BJ (cell line): ENCODE data around the gene PDE1C. TPM values are rescaled to one million over a fixed set of nuclear protein-coding genes. Genes with fewer than 3 reads are reported as not detected.

Experiments used
- CTCF ChIA-PET: fragments of 350-600 bp; formaldehyde crosslinking; extraction: SDS; loops from one replicate; lab custom pipeline; 2021; ENCODE audit warnings: antibody characterized with exemption, inconsistent platforms; lab: Yijun Ruan, JAX
- POLR2A ChIA-PET: fragments of 300-600 bp; sonication (Branson Sonifier 250); formaldehyde crosslinking; extraction: SDS; loops from one replicate; lab custom pipeline; 2021; ENCODE audit warnings: antibody characterized with exemption; lab: Charles Lee
- DNase-seq: peaks from one replicate; pipeline ENCODE4 v3.0.0-alpha.2; 2011; ENCODE audit warnings: low read depth
- H3K27me3 ChIP-seq: 2 replicates; pipeline ENCODE4 v1.6.0; 2011; ENCODE audit warnings: low read length; ENCODE audit not compliant: control insufficient read depth, insufficient read depth
- H3K36me3 ChIP-seq: 2 replicates; pipeline ENCODE4 v1.5.1; 2011; ENCODE audit warnings: low read length; ENCODE audit not compliant: control insufficient read depth, insufficient read depth
- H3K4me3 ChIP-seq: 2 replicates; pipeline ENCODE4 v1.5.1; 2011; ENCODE audit warnings: low read depth, mild to moderate bottlenecking, control low read depth, low read length
- polyA plus RNA-seq: library from polyadenylated mRNA; depleted of rRNA; stranded (reverse); fragments of >200 nt; gene quantifications from 2 replicates; pipeline ENCODE4 v1.2.3, GENCODE V29; 2011
- TF ChIP-seq, protein P1 (sequence below): IDR thresholded peaks from 2 replicates; pipeline ENCODE4 v1.5.1; 2011; ENCODE audit warnings: low read depth, mild to moderate bottlenecking, control low read depth, inconsistent platforms, low read length, moderate library complexity; ENCODE audit not compliant: insufficient read depth

PDE1C gene
- polyA plus RNA-seq, 1 experiment = 19.6 TPM

DNA sequence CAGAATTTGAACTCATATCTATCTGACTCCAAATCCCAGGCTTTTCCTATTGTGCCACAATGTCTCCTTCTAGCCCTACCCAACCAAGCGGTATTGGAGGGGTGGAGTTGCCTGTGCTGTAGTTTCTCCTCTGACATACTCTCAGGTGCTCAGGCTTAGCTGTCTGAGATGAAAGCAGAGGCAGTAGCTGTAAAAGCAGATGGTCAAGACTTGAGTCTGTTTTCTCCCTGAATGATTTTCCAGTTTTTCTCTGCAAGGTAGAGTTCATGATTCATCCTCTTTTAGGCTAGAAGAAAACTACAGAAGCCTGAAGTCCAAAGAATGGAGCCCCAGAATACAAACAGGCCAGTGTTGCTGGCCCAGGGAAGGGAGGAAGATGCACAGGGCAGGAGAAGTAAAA, 130.0 kb downstream of the PDE1C start:
- no peak for DNase-seq
- ChIA-PET CTCF (interaction anchor here (0.6 to 1.2 kb wide), 4 partner anchors 12 to 157 kb away, joined by 3 read pairs; no protein-coding TSS in a partner anchor), POLR2A (interaction anchor here (0.6 kb wide), 1 partner anchor 1888 kb away, joined by 3 read pairs; no protein-coding TSS in a partner anchor)
- H3K27me3 ChIP-seq = no peaks in the 10 kb centered on the region
- H3K36me3 ChIP-seq = no peaks in the 10 kb centered on the region
- TF ChIP-seq, protein P1, sequence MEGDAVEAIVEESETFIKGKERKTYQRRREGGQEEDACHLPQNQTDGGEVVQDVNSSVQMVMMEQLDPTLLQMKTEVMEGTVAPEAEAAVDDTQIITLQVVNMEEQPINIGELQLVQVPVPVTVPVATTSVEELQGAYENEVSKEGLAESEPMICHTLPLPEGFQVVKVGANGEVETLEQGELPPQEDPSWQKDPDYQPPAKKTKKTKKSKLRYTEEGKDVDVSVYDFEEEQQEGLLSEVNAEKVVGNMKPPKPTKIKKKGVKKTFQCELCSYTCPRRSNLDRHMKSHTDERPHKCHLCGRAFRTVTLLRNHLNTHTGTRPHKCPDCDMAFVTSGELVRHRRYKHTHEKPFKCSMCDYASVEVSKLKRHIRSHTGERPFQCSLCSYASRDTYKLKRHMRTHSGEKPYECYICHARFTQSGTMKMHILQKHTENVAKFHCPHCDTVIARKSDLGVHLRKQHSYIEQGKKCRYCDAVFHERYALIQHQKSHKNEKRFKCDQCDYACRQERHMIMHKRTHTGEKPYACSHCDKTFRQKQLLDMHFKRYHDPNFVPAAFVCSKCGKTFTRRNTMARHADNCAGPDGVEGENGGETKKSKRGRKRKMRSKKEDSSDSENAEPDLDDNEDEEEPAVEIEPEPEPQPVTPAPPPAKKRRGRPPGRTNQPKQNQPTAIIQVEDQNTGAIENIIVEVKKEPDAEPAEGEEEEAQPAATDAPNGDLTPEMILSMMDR = no peak
- H3K4me3 ChIP-seq = no peak overlapping the region

DNA sequence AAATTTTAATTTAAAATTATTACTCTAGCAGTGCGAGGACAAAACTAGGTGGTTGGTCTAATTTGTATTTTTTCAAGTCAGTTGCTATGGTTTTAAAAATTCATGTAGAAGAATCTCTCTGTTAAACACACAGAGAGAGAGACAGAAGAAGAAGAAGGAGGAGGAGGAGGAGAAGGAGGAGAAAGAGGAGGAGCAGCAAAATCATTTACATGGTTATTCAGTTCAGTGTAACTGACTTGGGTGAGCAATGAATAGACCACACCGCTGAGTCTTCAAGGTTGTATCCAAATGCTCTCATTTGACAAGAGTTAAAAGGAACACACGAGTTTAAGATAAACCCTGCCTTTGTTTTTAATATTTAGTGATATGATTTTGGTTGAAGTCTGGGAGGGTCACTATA, 131.1 kb downstream of the PDE1C start:
- H3K27me3 ChIP-seq = no peaks in the 10 kb centered on the region
- DNase-seq = no peak
- H3K4me3 ChIP-seq = no peak overlapping the region
- POLR2A ChIA-PET = interaction anchor here (1.0 to 1.4 kb wide), 2 partner anchors 18 to 223 kb away, joined by 3 to 6 read pairs; no protein-coding TSS in a partner anchor
- CTCF ChIA-PET = interaction anchor here (0.6 to 2.5 kb wide), 10 partner anchors 9 to 271 kb away, joined by 3 to 15 read pairs (median 3); no protein-coding TSS in a partner anchor
- TF ChIP-seq, protein P1 = no peak
- H3K36me3 ChIP-seq = no peaks in the 10 kb centered on the region

DNA sequence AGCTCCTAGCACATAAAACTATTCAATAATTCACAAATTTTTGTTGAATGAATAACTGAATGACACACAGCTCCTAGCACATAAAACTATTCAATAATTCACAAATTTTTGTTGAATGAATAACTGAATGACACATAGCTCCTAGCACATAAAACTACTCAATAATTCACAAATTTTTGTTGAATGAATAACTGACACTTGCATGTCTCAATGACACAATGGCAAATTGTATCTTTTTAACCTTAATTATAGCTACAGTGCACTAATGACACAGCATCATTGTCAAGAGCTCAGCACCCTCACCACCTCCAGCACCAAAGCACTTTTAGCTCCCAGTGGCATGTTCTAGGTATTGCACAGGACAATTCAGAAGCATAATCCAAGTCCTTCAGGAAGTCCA, 131.6 kb downstream of the PDE1C start:
- Histone ChIP-seq H3K27me3 (no peaks in the 10 kb centered on the region), H3K4me3 (no peak overlapping the region), H3K36me3 (no peaks in the 10 kb centered on the region)
- ChIA-PET CTCF (interaction anchor here (0.6 to 2.5 kb wide), 8 partner anchors 10 to 271 kb away, joined by 3 to 15 read pairs (median 3); no protein-coding TSS in a partner anchor), POLR2A (interaction anchor here (1.0 to 1.4 kb wide), 2 partner anchors 18 to 223 kb away, joined by 3 to 6 read pairs; no protein-coding TSS in a partner anchor)
- TF ChIP-seq, protein P1 = peak; percentile 36
- no peak for DNase-seq

DNA sequence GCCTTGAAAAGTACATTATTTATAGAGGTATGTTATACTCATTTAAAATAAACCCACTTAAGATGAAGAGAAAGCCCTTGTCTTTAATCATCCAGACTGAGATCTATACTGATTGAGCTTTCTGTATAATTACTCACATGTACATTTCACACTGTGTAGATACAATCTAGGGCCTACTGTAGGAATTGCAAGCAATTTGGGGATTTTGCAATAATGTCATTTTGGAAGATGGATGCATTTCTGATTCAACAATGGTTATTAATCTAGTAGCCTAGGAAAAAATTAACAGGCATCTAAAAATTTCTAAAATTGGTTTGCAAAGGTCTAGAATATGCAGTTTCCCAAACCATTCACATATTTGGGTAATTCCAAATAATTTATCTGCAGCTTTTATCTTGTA, 132.2 kb downstream of the PDE1C start:
- no peak for DNase-seq
- CTCF ChIA-PET = interaction anchor here (0.6 to 2.5 kb wide), 6 partner anchors 10 to 272 kb away, joined by 3 to 15 read pairs (median 3); no protein-coding TSS in a partner anchor
- POLR2A ChIA-PET = interaction anchor here (1.0 to 1.4 kb wide), 2 partner anchors 19 to 224 kb away, joined by 3 to 6 read pairs; no protein-coding TSS in a partner anchor

More for the DNA sequence above, 132.2 kb downstream of the PDE1C start:
- H3K4me3 ChIP-seq = no peak overlapping the region
- no peaks in the 10 kb centered on the region for H3K27me3 ChIP-seq
- H3K36me3 ChIP-seq = no peaks in the 10 kb centered on the region
- TF ChIP-seq, protein P1 = no peak
